CD14-positive monocyte (primary cell): ENCODE measurements around the gene FUT4. TPM values are rescaled to one million over a fixed set of nuclear protein-coding genes. Genes with fewer than 3 reads are reported as not detected.
A peak's percentile ranks its signal among the peaks of the same experiment; 100 is the strongest.

ENCODE experiments used
- DNase-seq, 3 donors: peaks; one replicate each; pipeline ENCODE4 v3.0.0-alpha.2; 2011 to 2022
- H2AFZ ChIP-seq: 2 replicates; pipeline ENCODE4 v1.6.0; 2012; ENCODE audit warnings: mild to moderate bottlenecking, low read depth, low read length, inconsistent platforms; ENCODE audit not compliant: insufficient read depth, poor library complexity, severe bottlenecking
- H3K27ac ChIP-seq, 2 donors: 1 replicate in 1 of 2; 2 replicates in 1 of 2; pipeline ENCODE4 v1.5.1; 2012 to 2013; ENCODE audit warnings: low read length in 2 of 2, control low read depth in 1 of 2, inconsistent platforms in 1 of 2, low read depth in 1 of 2, mild to moderate bottlenecking in 1 of 2
- H3K27me3 ChIP-seq, 2 donors: one replicate each; pipeline versions ENCODE4 v1.6.0 to v1.6.1; 2011 to 2013; ENCODE audit warnings: low read length in 2 of 2; ENCODE audit not compliant: control insufficient read depth in 2 of 2, insufficient read depth in 2 of 2
- H3K36me3 ChIP-seq, 2 donors: replicated peaks in 1 of 2; 1 replicate in 1 of 2; 2 replicates in 1 of 2; pipeline versions ENCODE4 v1.5.1 to v1.6.1; 2012 to 2013; ENCODE audit warnings: low read length in 2 of 2, control low read depth in 1 of 2, inconsistent platforms in 1 of 2, mild to moderate bottlenecking in 1 of 2; ENCODE audit not compliant: insufficient read depth in 2 of 2, control insufficient read depth in 1 of 2
- H3K4me1 ChIP-seq, 2 donors: 1 replicate in 1 of 2; 2 replicates in 1 of 2; pipeline versions ENCODE4 v1.5.1 to v1.6.1; 2012 to 2013; ENCODE audit warnings: low read length in 2 of 2, control low read depth in 1 of 2, inconsistent platforms in 1 of 2, mild to moderate bottlenecking in 1 of 2, moderate library complexity in 1 of 2; ENCODE audit not compliant: insufficient read depth in 2 of 2, control insufficient read depth in 1 of 2
- H3K4me2 ChIP-seq: replicated peaks from 2 replicates; pipeline ENCODE3; 2012; ENCODE audit warnings: low read length, moderate library complexity, mild to moderate bottlenecking; ENCODE audit not compliant: poor library complexity, severe bottlenecking; ENCODE audit errors: extremely low read depth
- H3K4me3 ChIP-seq, 3 experiments: fragments of 200-600 bp in 1 of 3; sonication (generic) in 1 of 3; replicated peaks in 1 of 3; 1 replicate in 2 of 3; 2 replicates in 1 of 3; pipeline ENCODE4 v1.5.1; 2011 to 2013; ENCODE audit warnings: low read length in 3 of 3, mild to moderate bottlenecking in 3 of 3, control low read depth in 2 of 3, low read depth in 2 of 3, inconsistent platforms in 1 of 3, moderate library complexity in 1 of 3
- H3K79me2 ChIP-seq: 2 replicates; pipeline ENCODE4 v1.6.0; 2012; ENCODE audit warnings: mild to moderate bottlenecking, control low read depth, inconsistent platforms, low read length, moderate library complexity; ENCODE audit not compliant: insufficient read depth
- H3K9ac ChIP-seq: 2 replicates; pipeline ENCODE4 v1.6.0; 2017; ENCODE audit warnings: low read length, mild to moderate bottlenecking; ENCODE audit not compliant: insufficient read depth, poor library complexity, severe bottlenecking
- H3K9me3 ChIP-seq, 2 donors: replicated peaks in 1 of 2; 1 replicate in 1 of 2; 2 replicates in 1 of 2; pipeline versions ENCODE4 v1.5.1 to v1.6.1; 2012 to 2013; ENCODE audit warnings: low read length in 2 of 2, control low read depth in 1 of 2; ENCODE audit not compliant: control insufficient read depth in 1 of 2, insufficient read depth in 1 of 2
- H4K20me1 ChIP-seq: 2 replicates; pipeline ENCODE4 v1.6.0; 2012; ENCODE audit warnings: mild to moderate bottlenecking, low read length, control low read depth, moderate library complexity; ENCODE audit not compliant: insufficient read depth
- H3K27ac Mint-ChIP-seq, 7 donors: one replicate each; pipeline ENCODE4 v1.8.0; 2020; ENCODE audit warnings: mild to moderate bottlenecking in 7 of 7, mixed read lengths in 7 of 7, moderate library complexity in 6 of 7, inconsistent platforms in 2 of 7
- H3K27me3 Mint-ChIP-seq, 3 donors: one replicate each; pipeline ENCODE4 v1.8.0; 2021 to 2022; ENCODE audit warnings: low read depth in 3 of 3, mild to moderate bottlenecking in 3 of 3, mixed read lengths in 3 of 3, moderate library complexity in 3 of 3, inconsistent platforms in 1 of 3
- H3K36me3 Mint-ChIP-seq, 2 donors: one replicate each; pipeline ENCODE4 v1.8.0; 2020; ENCODE audit warnings: mixed read lengths in 2 of 2, inconsistent platforms in 1 of 2, mild to moderate bottlenecking in 1 of 2
- H3K4me1 Mint-ChIP-seq: one replicate; pipeline ENCODE4 v1.8.0; 2020; ENCODE audit warnings: mild to moderate bottlenecking, mixed read lengths
- H3K4me3 Mint-ChIP-seq, 2 donors: one replicate each; pipeline ENCODE4 v1.8.0; 2020; ENCODE audit warnings: mild to moderate bottlenecking in 2 of 2, mixed read lengths in 2 of 2, moderate library complexity in 1 of 2
- H3K9me3 Mint-ChIP-seq, 7 donors: one replicate each; pipeline ENCODE4 v1.8.0; 2020 to 2022; ENCODE audit warnings: mixed read lengths in 7 of 7, mild to moderate bottlenecking in 6 of 7, moderate library complexity in 6 of 7, inconsistent platforms in 2 of 7
- CTCF ChIP-seq: fragments of 200-600 bp; IDR thresholded peaks from one replicate; pipeline ENCODE4 v1.8.0; 2022; ENCODE audit warnings: antibody characterized with exemption, mild to moderate bottlenecking
- WGBS: methylation state at CpG from one replicate; pipeline ENCODE4 v1.1.5; 2013; ENCODE audit warnings: missing lambda C conversion rate; ENCODE audit not compliant: insufficient coverage; 5-methylcytosine and 5-hydroxymethylcytosine counted together
- intact Hi-C, 2 donors: fragments of 100-400 bp; cut with micrococcal nuclease; formaldehyde crosslinking; loops; one replicate each; pipeline versions ENCODE4 v1.15.0 to v1.15.1; 2023
- polyA plus RNA-seq, 3 donors: library from polyadenylated mRNA; depleted of rRNA in 1 of 3; unstranded in 2 of 3; stranded (reverse) in 1 of 3; fragments of 300-500 nt in 2 of 3; fragments of >200 nt in 1 of 3; fragmentation: Illumina TruSeq in 2 of 3; gene quantifications; 1 replicate in 2 of 3; 2 replicates in 1 of 3; pipeline ENCODE4 v1.2.3, GENCODE V29; 2012 to 2021

Gene FUT4
- polyA plus RNA-seq, 3 donors = 5.4 to 19.9 (median 6.5) TPM

- H3K9me3 ChIP-seq = no peaks in the 10 kb centered on the region
- no CpG with 5 or more reads among the region's 2 CpGs for WGBS
- Mint-ChIP-seq H3K36me3 (peaks cover 0 to 3% of the 10 kb centered on the region in 2 donors), H3K27me3 (peaks cover 0 to 4% (median 3%) of the 10 kb centered on the region in 3 donors), H3K9me3 (peaks cover 0 to 2% (median 0%) of the 10 kb centered on the region in 7 donors), H3K4me1 (peaks cover 23% of the 10 kb centered on the region), H3K4me3 (peak overlapping the region; percentile 85 to 96), H3K27ac (peak overlapping the region in 1 of 7 donors; percentile 60)
- H2AFZ ChIP-seq = peak overlapping the region; percentile 84
- intact Hi-C loops = no loop called here
- H3K27me3 ChIP-seq = peaks cover 0 to 11% of the 10 kb centered on the region in 2 donors
- H4K20me1 ChIP-seq = no peaks in the 10 kb centered on the region
- no peaks in the 10 kb centered on the region for H3K79me2 ChIP-seq
- H3K4me2 ChIP-seq = peak overlapping the region; percentile 86
- no peak overlapping the region for H3K27ac ChIP-seq
- DNase-seq = no peak
- peak overlapping the region; percentile 61 for H3K9ac ChIP-seq
- no peak for TF ChIP-seq CTCF
- H3K36me3 ChIP-seq = no peaks in the 10 kb centered on the region
- H3K4me1 ChIP-seq = peaks cover 15 to 17% of the 10 kb centered on the region in 2 donors
- peak overlapping the region in 2 of 3 experiments; percentile 40 to 78 for H3K4me3 ChIP-seq
Observed at GRCh38 chr11:94513091-94513490, 30.6 kb upstream of the FUT4 start.

- peaks cover 0 to 3% of the 10 kb centered on the region in 2 donors for H3K36me3 Mint-ChIP-seq
- no peak for DNase-seq
- Histone ChIP-seq H3K9me3 (no peaks in the 10 kb centered on the region), H2AFZ (no peak overlapping the region), H3K36me3 (no peaks in the 10 kb centered on the region), H3K4me3 (no peak overlapping the region), H4K20me1 (no peaks in the 10 kb centered on the region), H3K4me2 (no peak overlapping the region), H3K27ac (no peak overlapping the region), H3K4me1 (peaks cover 19 to 26% of the 10 kb centered on the region in 2 donors), H3K27me3 (peaks cover 0 to 10% of the 10 kb centered on the region in 2 donors), H3K79me2 (no peaks in the 10 kb centered on the region), H3K9ac (no peak overlapping the region)
- H3K9me3 Mint-ChIP-seq = peaks cover 0 to 2% (median 0%) of the 10 kb centered on the region in 7 donors
- no peak overlapping the region for H3K4me3 Mint-ChIP-seq
- no peak for TF ChIP-seq CTCF
- H3K27ac Mint-ChIP-seq = no peak overlapping the region
- intact Hi-C loops = no loop called here
- WGBS = 100% methylated on average over 1 of the region's 2 CpGs
- peaks cover 21% of the 10 kb centered on the region for H3K4me1 Mint-ChIP-seq
- H3K27me3 Mint-ChIP-seq = peaks cover 0 to 3% (median 2%) of the 10 kb centered on the region in 3 donors
Observed at GRCh38 chr11:94515398-94515797, 28.3 kb upstream of the FUT4 start.
